ENCODE results near the gene TMC7.

DNA sequence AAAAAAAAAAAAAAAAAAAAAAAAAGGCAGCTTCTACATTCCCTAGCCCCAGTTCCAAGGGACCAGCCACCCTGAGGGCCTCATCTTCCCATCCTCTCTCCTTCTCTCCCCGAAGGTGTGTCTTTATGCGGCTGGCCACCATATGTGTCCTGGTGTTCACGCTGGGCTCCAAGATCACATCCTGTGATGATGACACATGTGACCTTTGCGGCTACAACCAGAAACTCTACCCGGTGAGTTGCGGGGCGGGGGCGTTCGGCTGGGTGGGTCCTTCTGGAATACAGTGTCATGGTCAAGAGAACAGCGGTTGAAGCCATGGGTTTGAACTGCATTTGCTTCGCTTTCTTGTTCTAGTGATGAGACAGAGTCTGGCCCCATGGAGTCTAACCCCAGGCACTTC, 61.0 kb downstream of the TMC7 start:
- TF ChIP-seq, protein P1, sequence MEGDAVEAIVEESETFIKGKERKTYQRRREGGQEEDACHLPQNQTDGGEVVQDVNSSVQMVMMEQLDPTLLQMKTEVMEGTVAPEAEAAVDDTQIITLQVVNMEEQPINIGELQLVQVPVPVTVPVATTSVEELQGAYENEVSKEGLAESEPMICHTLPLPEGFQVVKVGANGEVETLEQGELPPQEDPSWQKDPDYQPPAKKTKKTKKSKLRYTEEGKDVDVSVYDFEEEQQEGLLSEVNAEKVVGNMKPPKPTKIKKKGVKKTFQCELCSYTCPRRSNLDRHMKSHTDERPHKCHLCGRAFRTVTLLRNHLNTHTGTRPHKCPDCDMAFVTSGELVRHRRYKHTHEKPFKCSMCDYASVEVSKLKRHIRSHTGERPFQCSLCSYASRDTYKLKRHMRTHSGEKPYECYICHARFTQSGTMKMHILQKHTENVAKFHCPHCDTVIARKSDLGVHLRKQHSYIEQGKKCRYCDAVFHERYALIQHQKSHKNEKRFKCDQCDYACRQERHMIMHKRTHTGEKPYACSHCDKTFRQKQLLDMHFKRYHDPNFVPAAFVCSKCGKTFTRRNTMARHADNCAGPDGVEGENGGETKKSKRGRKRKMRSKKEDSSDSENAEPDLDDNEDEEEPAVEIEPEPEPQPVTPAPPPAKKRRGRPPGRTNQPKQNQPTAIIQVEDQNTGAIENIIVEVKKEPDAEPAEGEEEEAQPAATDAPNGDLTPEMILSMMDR (IDR thresholded peaks at IDR 0.05; ENCODE audit: low read length), result no peak
- TF ChIP-seq EZH2 (optimal IDR thresholded peaks at IDR 0.05; ENCODE audit: low read depth, low read length) (no peak), EZH2phosphoT487 (IDR thresholded peaks at IDR 0.05; ENCODE audit: low read length) (no peak)
